Central memory CD4-positive, alpha-beta T cell (primary cell): ENCODE measurements around the gene CREG1.

ENCODE experiments used
- DNase-seq: peaks from one replicate; pipeline ENCODE4 v3.0.0; 2022

The CREG1 gene

GRCh38 chr1:167502719-167503462 is 50.7 kb downstream of the CREG1 start:
- DNase-seq, result no peak

GRCh38 chr1:167502192-167502551 is 51.4 kb downstream of the CREG1 start:
- no peak for DNase-seq

- no peak for DNase-seq
These were observed 51.9 kb downstream of the CREG1 start for GRCh38 chr1:167501515-167502191.

- no peak for DNase-seq
These were observed 53.2 kb downstream of the CREG1 start for GRCh38 chr1:167500283-167500860.

- DNase-seq, result no peak
These were observed 53.9 kb downstream of the CREG1 start for GRCh38 chr1:167499664-167500101.

GRCh38 chr1:167499106-167499505 is 54.5 kb downstream of the CREG1 start:
- DNase-seq, result no peak

GRCh38 chr1:167496797-167497619 is 56.6 kb downstream of the CREG1 start:
- no peak for DNase-seq

GRCh38 chr1:167493372-167493771 is 60.2 kb downstream of the CREG1 start:
- no peak for DNase-seq

GRCh38 chr1:167492481-167492910 is 61.1 kb downstream of the CREG1 start:
- DNase-seq, result peak; percentile 54

- DNase-seq, result peak; percentile 44
These were observed 61.7 kb downstream of the CREG1 start for GRCh38 chr1:167491586-167492461.
